Anterior cingulate cortex (tissue), 58 donors: ENCODE data around the gene KCNH8.

Experiments
- DNase-seq, 58 donors: peaks; one replicate each; lab custom pipeline; 2025; lab: John Stamatoyannopoulos, UW

KCNH8 gene

DNA sequence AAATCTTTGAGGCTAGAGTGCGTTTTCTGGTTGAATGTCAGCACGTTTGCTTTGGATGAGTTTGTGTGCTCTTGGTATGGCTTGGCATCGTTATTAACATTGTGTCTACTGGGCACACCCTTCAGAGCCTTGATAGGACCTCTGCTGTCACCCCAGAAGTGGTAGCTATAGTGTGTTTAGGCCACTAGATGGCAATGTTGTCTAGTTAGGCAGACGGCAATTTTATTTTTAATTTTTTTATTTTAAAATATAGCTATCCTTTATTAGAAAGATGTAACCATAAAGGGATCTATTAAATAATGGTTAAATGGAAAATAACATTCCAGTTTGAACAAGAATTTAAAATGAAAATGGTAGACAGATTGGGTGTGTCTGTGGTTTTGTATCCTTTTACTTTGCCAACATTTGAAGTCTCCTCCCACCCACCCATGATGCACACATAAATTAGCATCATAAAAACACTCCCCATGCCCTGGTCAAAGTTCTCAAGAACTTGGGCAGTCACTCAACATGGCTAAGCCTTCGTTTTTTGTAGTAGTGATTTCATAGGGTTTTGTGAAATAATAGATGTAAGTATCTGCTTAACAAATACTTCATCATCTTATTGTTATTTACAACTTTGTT is 200.7 kb downstream of the KCNH8 start:
- DNase-seq = no peak

DNA sequence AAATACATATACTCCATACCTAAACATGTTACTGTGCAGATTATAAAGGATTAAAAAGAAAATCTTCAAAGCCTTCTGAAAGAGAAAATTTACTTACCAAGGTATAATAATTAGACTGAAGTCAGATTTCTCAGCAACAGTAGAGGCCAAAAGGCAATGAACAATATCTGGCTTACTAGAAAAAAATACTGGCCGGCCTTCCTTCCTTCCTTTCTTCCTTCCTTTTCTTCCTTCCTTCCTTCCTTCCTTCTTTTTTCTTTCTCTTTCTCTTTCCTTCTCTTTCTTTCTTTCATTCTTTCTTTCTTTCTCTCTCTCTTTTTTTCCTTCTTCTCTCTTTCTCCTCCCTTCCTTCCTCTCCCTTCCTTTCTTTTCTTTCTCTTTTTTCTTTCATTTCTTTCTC is 209.6 kb downstream of the KCNH8 start:
- DNase-seq = no peak

DNA sequence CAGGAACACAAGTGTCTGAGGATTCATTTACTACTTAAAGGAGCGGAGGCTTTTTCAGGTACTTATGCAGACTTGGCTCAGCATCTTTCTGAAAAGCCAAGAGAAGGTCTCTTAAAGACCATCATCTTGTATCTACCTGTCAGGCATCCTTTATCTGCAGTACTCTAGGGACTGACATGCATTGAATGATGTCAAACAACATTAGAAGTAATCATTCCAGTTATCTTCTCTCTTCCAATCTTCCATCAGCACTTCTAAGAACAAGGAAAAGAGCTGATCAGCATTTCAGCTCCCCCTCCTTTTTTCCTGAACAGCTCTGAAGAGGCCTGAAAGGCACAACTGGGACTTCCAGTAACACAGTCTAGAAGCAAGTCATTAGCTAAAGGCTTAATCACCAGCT is 214.8 kb downstream of the KCNH8 start:
- DNase-seq = no peak

DNA sequence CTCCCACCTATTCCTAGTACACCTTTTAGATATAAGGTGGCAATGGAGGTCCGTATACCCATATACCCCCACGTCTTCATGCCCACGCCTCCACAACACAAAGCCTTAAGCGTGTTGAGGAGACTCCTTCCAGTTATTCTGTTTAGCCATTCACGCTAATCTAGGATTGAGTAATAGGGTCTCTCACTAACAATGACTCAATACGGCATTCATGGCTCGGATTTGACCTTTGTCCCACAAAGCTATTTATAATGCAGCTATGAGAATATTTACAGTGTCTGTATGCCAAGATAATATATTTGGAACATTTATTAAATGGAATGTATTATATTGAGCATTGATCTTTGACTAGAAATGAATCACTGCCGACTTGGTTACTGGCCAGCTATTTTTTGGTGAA is 215.8 kb downstream of the KCNH8 start:
- no peak for DNase-seq

DNA sequence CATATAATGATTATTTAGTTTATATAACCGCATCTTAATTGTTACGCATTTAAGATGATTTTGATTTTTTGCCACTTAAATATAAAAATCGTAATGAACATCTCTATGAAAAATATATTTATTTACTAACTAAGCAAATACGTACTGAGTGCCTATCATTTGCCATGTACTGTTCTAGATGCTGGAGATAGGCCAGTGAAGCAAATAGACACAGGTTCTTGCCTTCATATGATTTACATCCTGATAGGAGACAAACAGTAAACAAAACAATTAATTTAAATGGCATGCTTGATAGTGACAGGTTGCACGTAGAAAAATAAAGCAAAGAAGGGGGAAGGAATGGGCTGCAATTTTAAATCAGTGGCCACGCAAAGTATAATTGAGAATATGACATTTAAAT is 217.2 kb downstream of the KCNH8 start:
- DNase-seq = no peak

DNA sequence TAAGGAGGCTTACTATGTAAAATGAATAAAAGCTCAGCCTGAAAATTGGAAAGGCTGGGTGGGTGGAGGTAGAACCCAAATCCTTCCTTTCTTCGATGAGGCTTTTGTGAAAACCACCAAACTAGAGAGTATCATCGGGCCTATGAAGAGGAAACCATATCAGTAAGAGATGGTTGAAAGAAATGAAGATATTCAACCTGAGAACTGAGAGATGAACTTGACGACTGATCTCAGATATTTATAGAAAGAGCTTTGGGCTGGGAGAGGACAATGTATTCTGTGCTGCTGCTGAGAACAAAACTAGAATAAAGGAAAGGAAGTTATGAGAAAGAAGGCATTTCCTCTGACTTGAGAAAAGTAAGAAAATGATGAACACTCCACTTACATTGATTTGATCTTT is 236.6 kb downstream of the KCNH8 start:
- DNase-seq = no peak

DNA sequence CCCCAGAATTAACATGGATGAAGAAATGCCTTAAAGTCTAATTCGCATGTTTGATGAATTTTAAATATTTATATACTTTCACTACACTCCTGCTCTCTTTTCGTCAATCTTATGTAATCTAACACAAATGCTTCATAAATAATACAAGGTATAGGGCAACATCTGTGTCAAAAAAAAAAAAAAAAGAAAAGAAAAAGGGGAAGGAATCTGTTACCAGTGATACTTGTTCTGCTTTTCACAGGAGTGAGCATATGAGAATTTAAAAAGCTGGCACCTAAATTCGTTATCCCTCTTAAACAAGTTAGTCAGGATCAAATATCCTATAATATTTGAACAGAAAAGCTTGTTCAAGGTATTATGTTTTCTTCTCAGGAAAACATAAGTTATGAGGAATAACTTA is 243.8 kb downstream of the KCNH8 start:
- DNase-seq = no peak

DNA sequence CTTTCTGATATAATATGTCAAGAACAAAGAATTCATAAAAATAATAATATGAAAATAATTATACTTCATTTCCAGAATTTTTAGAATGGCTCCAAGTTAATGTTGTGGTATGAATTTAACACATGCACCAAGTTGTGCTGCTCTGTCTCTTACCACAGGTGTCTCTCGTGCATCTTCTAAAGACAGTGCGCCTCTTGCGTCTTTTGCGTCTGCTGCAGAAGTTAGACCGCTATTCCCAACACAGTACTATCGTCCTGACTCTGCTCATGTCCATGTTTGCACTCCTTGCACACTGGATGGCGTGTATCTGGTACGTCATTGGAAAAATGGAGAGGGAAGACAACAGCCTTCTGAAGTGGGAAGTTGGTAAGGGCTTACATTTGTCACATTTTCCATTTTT is 246.6 kb downstream of the KCNH8 start:
- DNase-seq = no peak

DNA sequence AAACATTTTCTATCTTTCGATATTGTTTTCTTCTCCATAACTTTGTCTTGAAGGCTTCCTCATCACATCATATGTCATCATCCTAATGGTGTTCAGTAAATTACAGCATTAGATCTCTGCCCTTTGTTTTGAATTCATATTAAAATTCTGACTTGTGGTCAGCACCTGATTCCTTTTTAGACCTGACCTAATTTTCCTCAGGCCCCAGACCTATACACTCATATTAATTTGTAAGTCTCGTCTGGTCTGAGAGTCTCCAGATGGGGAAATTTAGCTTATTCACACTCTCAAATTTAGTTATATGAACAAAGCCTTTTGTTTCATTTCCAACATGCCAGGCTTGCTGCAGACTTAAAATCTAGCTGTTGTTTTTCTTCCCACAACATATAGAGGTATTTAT is 248.4 kb downstream of the KCNH8 start:
- DNase-seq = no peak

DNA sequence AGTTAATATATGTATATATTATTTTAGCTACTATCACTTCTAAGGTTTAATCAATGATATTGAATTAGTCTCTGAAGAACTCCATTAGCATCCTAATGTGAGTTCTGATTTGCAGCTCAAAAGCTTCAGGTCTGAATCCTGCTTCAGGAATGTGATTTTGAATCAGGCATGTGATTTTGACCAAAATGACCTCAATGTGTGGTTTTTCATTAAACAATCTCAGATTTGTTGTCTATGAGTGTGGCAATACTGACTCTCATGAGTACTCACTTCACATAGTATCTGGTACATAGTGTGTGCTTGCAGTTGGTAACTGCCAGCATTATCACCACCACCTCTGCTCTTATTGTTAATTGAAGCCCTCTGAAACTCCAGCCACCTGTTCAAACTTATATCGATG is 251.0 kb downstream of the KCNH8 start:
- DNase-seq = no peak

DNA sequence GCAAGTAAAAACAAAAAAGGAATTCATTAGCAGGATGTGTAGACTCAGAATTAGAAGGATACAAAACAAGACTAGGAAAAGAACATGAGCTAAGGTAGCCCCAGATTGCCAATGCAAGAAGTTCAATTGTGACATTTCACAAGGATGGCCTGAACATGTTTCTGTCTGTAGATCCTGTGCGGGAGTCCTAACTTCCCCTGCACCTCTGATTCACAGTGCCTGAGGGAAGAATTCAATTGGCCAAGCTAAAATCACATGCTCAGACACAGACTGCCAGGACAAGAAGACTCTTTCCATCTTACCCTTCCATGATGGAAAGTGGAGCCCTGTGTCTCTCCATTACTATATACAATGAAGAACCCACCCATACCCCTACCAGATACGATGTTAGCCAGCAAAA is 251.5 kb downstream of the KCNH8 start:
- no peak for DNase-seq

DNA sequence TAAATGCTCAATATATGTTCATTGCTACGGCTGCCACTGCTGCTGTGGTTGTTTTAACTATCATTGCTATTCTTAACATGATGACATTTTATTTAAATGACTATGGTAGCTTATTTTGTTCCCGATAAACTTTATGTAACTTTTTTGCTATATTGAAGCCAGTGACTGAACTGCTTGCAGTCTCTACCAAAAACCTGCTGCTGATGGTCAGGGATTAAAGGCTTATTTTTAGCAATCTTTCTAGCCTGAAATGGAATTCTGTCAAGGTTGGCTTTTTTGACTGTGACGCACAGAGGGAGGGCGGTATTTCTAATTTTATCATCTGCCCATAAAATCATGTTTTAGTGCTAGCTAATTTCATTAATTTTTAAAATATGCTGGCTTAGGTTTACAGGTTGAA is 271.8 kb downstream of the KCNH8 start:
- no peak for DNase-seq

DNA sequence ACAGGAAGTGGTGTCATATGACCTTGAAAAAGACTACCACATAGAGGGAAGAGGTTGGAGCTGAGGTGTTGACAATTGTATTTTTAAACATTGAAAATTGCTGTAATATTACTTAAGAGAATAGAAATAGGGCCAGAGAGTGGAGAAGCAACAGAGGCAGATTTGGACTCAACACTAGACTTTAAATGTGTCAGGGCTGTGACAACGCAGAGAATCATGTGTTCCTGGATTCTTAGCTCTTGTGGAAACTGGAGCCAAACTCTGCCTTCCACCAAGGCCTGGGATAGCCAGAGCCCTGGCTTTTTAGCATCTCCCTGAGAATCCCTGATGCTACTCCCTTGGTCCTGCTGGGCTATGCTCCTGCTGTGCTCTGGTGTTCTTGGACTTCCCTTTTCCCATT is 277.5 kb downstream of the KCNH8 start:
- DNase-seq = no peak

DNA sequence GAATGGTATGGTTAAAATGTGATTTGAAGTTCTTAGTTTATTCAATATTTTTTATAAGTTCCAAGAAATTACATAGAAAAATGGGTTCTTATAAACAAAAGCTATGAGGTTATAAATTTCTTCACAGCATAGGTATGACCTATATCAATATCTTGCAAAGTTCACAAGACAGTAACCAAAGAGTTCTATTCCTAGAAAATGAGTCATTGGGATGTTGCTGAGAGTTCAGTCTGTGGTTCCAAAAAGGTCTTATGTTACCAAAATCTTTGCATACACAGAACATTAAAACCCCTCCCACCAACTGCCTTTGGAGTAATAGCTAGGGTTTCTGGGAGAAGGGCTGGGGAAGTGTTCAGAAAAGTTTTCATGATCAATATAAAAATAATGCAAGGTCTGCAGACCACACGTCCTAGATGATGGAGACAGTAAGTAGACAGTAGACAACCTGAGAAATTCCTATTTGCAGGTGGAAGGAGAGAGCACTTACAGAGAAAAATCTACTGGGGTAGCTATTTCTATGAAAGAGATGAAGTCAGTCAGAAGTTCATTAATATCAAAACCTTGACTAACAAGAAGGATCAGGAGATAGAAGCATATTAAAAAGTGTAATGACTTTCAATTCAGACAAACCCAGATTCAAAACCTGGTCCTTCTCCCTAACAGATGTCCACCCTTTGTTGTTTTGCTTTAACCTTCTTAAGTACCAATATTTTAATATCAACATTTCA is 279.3 kb downstream of the KCNH8 start:
- DNase-seq = no peak

DNA sequence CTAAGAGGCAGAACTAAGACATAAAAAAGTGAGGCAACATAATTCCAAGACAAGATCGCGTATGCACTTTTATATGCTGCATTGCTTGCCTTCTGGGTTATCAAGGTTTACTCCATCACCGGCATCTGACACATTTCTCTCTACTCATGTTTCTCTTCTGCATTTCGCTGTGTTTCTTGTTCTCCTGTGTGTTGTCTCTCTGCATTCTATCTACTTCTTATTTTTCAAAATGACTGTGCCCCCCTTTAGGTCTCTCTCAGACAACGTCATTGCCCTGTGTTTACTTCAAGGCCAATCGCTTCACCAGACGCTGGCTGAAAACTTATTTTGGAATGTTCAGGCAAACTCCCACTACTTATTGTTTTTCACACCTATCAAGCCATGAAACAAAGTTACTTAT is 280.4 kb downstream of the KCNH8 start:
- DNase-seq = no peak

DNA sequence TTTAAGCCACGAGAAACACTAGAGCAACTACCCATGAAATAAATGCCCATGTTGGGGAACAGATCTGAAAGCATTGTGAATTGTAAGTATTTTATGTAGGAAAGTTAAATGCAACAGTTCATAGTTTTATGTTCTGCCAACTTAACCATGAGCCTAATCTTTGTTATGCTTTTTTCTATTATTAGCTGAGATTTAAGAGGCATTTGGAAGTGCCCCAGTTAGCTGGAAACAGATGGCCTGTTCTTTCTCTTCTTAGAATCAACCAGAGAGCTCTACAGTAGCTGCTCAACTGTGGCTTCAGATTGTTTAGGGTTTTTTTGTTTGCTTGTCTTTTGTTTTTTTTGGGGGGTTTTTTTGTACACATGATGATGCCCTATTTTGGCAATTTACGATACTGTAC is 284.4 kb downstream of the KCNH8 start:
- DNase-seq = no peak

DNA sequence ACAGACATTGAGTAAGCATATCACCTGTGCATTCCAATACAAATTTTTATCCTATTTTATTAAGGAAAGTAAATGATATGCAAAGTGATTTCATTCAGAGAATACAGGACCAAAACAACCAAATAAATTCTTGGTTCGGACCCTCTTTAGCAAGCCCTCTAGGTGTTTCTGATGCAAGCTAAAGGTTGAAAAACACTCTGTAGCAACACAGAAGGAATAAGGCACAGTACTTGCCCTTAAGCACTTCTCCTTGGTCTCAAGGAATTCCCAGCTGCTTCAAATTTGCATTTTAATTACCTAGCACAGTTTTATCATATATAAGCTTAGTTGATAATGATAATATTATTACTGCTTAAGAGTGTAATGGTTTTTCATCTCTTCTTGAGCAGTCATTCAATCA is 288.4 kb downstream of the KCNH8 start:
- no peak for DNase-seq

DNA sequence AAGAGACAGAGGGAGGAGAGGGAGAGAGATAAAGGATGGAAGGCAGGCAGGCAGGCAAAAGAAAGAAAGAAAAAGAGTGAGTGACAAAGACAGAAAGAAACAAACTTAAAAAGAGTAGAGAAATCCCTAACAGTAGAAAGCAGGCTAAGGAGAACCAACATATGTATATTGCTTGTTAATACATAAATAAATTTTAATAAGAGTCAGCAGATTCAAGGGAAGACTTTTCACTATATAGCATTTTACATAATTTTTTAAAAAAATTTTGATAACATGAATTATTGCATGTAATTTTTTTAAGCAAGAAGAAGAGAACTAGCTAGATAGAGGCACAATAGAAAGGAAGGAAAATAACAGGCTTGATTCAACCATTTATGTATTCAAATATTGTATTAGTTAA is 291.6 kb downstream of the KCNH8 start:
- DNase-seq = no peak

DNA sequence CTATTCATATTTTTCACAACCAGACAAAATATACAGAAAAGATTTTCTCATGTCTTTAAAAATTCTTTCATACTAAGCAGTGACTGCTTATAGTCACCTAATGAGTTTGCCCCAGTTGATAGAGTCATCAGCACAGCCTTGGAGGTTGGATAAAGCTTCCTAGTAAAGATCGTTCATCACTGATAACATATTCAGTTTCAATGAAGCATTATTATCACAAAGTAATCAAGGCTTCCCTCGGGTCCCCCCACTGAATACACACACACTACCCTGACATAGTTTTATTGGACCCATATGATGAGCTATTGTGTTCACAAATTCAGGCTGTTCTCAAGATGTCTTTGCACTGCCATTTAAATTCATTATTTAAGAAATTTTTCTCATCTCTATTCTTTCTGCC is 297.8 kb downstream of the KCNH8 start:
- no peak for DNase-seq

DNA sequence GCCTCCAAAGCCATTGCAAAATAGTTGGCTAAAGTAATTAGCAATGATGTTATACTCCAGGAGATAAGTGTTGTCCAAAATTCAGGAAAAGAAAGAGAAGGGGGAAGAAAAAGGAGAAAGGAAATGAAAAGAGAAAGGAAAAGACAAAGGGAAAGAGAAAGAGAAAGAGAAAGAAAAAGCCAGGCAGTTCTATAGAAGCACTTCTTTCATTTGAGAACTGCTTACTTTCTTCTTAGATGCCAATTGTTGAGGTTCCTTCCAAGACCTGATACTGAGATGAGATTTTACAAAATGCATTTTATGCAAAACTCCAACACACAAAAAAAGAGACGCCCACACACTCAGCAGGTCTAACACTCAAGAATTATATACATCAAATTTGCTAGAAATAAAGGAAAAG is 298.4 kb downstream of the KCNH8 start:
- DNase-seq = no peak

DNA sequence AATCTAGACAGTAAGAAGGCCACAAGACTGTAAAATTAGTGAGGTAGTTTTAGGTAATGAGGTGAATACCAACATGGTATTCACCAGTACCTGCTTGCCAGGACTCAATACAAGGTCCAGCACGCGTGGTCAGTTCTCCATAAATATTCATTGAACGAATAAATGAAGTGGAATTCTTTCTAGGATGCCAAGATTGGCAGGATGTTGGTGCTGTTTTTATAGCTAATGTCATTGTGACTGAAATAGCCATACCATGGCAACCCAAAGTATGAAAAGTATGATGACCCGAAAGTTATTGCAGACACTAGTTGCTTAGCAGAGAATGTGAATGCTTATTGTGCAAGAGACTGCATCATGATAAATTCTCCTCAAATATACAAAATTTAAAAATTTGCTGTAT is 307.2 kb downstream of the KCNH8 start:
- no peak for DNase-seq

DNA sequence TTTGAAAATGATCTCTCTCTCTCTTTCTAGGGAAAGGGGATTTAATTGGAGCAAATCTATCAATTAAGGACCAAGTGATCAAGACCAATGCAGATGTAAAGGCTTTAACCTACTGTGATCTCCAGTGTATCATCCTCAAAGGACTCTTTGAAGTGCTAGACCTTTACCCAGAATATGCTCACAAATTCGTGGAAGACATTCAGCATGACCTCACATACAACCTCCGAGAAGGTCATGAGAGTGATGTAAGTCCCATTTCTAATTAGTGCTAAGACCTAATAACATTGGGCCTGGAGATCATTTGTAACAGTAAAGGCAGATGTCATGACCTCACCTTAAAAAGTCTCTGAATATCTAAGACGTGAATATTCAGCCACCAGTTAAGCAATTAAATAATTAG is 308.4 kb downstream of the KCNH8 start:
- DNase-seq = no peak

DNA sequence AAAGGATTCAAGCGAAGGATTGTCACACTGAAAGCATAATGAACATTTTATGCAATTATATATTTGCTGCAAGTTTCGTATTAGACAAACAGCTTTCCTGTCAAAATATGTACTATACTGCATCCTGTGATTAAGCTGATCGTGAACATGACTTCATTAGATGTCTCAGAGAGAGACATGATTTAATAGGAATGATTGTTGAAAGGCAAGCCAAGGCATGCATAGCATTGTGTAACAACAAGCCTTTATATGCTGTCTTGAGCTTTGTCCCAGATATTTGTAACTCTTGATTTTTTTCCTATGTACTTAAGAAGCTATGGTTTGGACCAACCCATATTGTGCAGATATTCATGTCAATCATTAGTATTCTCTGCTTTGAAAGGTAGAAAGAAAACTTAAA is 309.1 kb downstream of the KCNH8 start:
- no peak for DNase-seq
